Measurements from ENCODE around the gene PRMT3. TPM values are rescaled to one million over a fixed set of nuclear protein-coding genes. Genes with fewer than 3 reads are reported as not detected.

The PRMT3 gene
- 9.8 and 16.7 TPM in 2 replicates for total RNA-seq (2014; rRNA removed; shearing (Covaris generic))
- 11.7 and 11.9 TPM in 2 replicates for polyA plus RNA-seq (2016; fragmentation: Nextera tagmentation; extraction: Ambion mirVana)

DNA sequence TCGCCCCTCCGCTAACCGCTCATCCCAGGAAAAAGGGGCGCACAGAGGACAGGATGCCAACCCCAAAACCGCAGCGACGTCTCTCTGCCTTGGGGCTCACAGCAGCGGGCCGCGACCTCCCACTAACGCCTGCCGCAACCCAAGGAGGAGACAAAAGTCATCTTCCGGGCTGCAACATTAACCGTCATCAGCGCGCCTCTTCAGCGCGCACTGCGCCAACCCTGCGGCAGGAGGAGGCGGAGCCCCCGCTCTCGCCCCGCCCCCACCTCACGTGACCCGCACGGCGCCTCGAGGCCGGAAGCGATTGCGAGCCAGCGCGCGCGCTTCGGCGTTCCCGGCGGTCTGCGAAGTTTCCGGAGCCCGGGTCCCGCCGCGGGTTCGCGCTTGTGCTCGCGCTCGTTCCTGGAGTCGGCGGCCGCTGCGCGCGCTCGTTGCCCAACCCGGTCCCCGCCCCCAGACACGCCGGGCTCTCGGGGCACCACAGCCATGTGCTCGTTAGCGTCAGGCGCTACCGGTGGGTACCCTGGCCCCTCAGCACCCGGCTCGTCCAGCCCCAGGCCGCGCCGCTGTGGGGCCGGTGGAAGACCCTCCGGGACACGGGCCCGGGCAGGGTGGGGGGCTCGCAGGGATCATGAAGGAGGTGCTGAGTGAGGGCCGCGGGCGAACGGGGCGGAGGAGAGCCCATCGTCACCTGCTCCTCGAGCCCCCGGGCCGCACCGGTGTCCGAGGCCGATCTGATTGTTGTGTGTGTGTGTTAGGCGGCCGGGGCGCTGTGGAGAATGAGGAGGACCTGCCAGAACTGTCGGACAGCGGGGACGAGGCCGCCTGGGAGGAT lies at the start of gene PRMT3:
PRMT3 (plus strand) TSS at position 456 of the 835 bp plus-strand sequence; CDS start at position 487, 31 bp downstream.
- Histone ChIP-seq H3K27me3 (replicated peaks; ENCODE audit: insufficient read depth) (no peaks in the 10 kb centered on the region), H3F3A (ENCODE audit: insufficient read depth) (no peaks in the 10 kb centered on the region), H3K9ac (peak within 1 kb of the TSS; percentile 89), H3K36me3 (ENCODE audit: low read depth) (no peaks in the 10 kb centered on the region), H3K4me2 (ENCODE audit: unreplicated experiment) (peak within 1 kb of the TSS; percentile 93), H3K79me2 (ENCODE audit: insufficient read depth) (peaks cover 16% of the 10 kb centered on the region), H3K4me1 (ENCODE audit: insufficient read depth) (no peaks in the 10 kb centered on the region), H3K9me3 (ENCODE audit: low read depth) (no peaks in the 10 kb centered on the region), H4K20me1 (ENCODE audit: insufficient read depth) (no peaks in the 10 kb centered on the region), H3K9me2 (ENCODE audit: insufficient read depth) (no peaks in the 10 kb centered on the region), H3K4me3 (peak within 1 kb of the TSS; percentile 79), H2AFZ (peak within 1 kb of the TSS; percentile 91), H3K27ac (peak within 1 kb of the TSS; percentile 89)
- peak; percentile 98 for DNase-seq
- in situ Hi-C loops (cut with MboI) = no loop called here
- TF ChIP-seq EZH2 (IDR thresholded peaks at IDR 0.05; ENCODE audit: insufficient read depth, poor library complexity, severe bottlenecking) (no peak), EZH2phosphoT487 (IDR thresholded peaks at IDR 0.05; ENCODE audit: insufficient read depth, low read depth) (no peak)
- 0 to 2% methylated on average over 78 to 96 of the region's 96 CpGs for WGBS, 2 experiments (ENCODE audit: low coverage in 1 of 2, low lambda C conversion rate in 2 of 2, missing lambda C conversion rate in 2 of 2)

DNA sequence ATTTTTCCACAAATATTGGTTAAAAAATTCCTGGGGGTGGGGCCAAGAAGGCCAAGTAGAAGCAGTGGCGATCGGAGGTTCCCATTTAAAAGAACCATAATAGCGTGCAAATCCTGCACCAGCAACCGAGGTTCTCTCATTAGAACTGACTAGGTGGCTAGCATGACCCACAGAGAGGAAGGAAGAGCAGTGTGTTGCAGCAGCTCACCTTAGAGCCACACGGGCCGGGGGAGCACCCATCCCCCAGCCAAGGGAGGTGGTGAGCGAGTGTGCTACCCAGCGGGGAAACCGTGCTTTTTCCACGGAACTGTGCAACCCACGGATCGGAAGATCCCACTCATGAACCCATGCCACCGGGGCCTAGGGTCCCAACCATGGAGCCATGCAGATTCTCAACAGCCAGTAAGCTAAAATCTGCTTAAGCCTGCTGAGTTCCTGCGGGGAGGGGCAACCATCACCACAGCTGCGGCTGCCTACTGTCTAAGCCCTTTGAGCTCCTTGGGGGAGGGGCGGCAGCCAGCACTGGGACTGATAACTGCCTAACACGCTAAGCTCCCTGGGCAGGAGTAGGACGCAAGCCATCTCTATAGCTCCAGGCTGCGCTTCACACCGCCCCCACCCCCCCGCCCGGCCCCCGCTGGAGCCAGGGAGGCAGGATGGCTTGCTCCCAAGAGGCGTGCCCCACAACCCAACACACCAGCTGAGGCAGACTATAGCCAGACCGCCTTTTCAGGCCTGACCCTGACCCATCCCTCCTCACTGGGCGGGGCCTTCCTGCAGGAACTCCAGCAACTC lies 45.0 kb upstream of the PRMT3 start:
- H3K9me3 ChIP-seq (ENCODE audit: low read depth) = no peaks in the 10 kb centered on the region
- 18 to 29% methylated on average over 17 to 26 of the region's 26 CpGs for WGBS, 2 experiments (ENCODE audit: low coverage in 1 of 2, low lambda C conversion rate in 2 of 2, missing lambda C conversion rate in 2 of 2)
- H3K27me3 ChIP-seq (replicated peaks; ENCODE audit: insufficient read depth) = peaks cover 80% of the 10 kb centered on the region
- no peak for DNase-seq
- no peak for TF ChIP-seq EZH2 (IDR thresholded peaks at IDR 0.05; ENCODE audit: insufficient read depth, poor library complexity, severe bottlenecking)
- no peak for TF ChIP-seq EZH2phosphoT487 (IDR thresholded peaks at IDR 0.05; ENCODE audit: insufficient read depth, low read depth)
- H2AFZ ChIP-seq = no peak overlapping the region
- no peak overlapping the region for H3K4me3 ChIP-seq
- in situ Hi-C loops (cut with MboI) = loop anchor here (25.0 kb wide), 1 partner anchor 405 kb away; no protein-coding TSS in a partner anchor
- no peaks in the 10 kb centered on the region for H3F3A ChIP-seq (ENCODE audit: insufficient read depth)
- H3K36me3 ChIP-seq (ENCODE audit: low read depth) = no peaks in the 10 kb centered on the region
- no peaks in the 10 kb centered on the region for H3K4me1 ChIP-seq (ENCODE audit: insufficient read depth)
- H4K20me1 ChIP-seq (ENCODE audit: insufficient read depth) = no peaks in the 10 kb centered on the region
- no peak overlapping the region for H3K9ac ChIP-seq
- no peaks in the 10 kb centered on the region for H3K79me2 ChIP-seq (ENCODE audit: insufficient read depth)
- no peak overlapping the region for H3K27ac ChIP-seq
- no peak overlapping the region for H3K4me2 ChIP-seq (ENCODE audit: unreplicated experiment)
- no peaks in the 10 kb centered on the region for H3K9me2 ChIP-seq (ENCODE audit: insufficient read depth)

DNA sequence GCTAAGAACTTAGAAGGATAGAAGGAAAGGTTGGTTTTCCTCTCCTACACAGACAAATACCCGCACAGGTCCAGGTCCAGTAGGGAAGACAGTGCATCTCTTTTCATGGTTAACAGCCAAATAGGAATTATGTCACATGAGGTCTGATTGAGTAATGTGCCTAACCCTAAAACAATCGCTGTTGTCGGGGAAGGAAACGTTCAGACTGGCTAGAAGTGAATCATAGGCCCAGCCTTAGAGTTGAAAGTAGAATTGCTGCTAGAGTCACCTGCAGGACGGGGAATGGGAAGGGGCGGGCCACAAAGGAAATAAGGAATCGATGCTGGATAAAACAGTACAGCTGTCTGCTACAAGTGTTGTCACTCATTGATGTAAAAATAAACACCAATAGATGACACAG lies 36.4 kb upstream of the PRMT3 start:
- H3K27ac ChIP-seq = no peak overlapping the region
- no peak for DNase-seq
- no peak overlapping the region for H2AFZ ChIP-seq
- WGBS, 2 experiments (ENCODE audit: low coverage in 1 of 2, low lambda C conversion rate in 2 of 2, missing lambda C conversion rate in 2 of 2) = 60 to 61% methylated on average over 7 of the region's 7 CpGs
- no peaks in the 10 kb centered on the region for H3K79me2 ChIP-seq (ENCODE audit: insufficient read depth)
- no peaks in the 10 kb centered on the region for H3K9me3 ChIP-seq (ENCODE audit: low read depth)
- no peaks in the 10 kb centered on the region for H3K9me2 ChIP-seq (ENCODE audit: insufficient read depth)
- no peaks in the 10 kb centered on the region for H3K4me1 ChIP-seq (ENCODE audit: insufficient read depth)
- no peak overlapping the region for H3K4me3 ChIP-seq
- no peaks in the 10 kb centered on the region for H3F3A ChIP-seq (ENCODE audit: insufficient read depth)
- TF ChIP-seq EZH2 (IDR thresholded peaks at IDR 0.05; ENCODE audit: insufficient read depth, poor library complexity, severe bottlenecking) = no peak
- TF ChIP-seq EZH2phosphoT487 (IDR thresholded peaks at IDR 0.05; ENCODE audit: insufficient read depth, low read depth) = no peak
- H3K36me3 ChIP-seq (ENCODE audit: low read depth) = no peaks in the 10 kb centered on the region
- H4K20me1 ChIP-seq (ENCODE audit: insufficient read depth) = no peaks in the 10 kb centered on the region
- in situ Hi-C loops (cut with MboI) = loop anchor here (10.0 kb wide), 1 partner anchor 226 kb away; no protein-coding TSS in a partner anchor
- peaks cover 32% of the 10 kb centered on the region for H3K27me3 ChIP-seq (replicated peaks; ENCODE audit: insufficient read depth)
- no peak overlapping the region for H3K4me2 ChIP-seq (ENCODE audit: unreplicated experiment)
- H3K9ac ChIP-seq = no peak overlapping the region

DNA sequence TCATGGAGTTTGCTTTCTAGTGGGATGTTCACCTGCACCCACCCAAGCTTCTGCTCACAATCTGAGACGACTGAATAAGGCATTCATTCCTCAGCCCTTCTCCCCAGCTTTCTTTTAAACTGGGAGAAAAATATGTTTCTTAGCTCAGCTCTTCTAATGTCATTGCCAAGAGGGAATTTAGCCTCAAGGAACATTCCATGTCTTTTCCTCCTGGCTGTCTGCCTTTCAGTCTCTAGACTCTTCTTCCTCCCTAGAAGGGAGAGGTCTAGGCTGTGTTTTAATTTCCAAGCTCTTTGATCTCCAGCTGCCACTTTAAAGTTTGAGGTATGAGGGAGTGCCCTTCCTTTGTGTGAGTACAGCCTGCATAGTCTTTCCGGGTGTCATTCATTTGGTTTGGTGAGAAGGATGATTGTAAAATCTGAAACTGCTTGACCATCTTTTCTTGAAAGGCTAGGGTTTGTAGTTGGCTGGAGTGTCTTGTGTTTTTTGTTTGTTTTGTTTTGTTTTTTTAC lies 35.7 kb upstream of the PRMT3 start:
- Histone ChIP-seq H3K36me3 (ENCODE audit: low read depth) (no peaks in the 10 kb centered on the region), H3K4me3 (no peak overlapping the region), H3K4me1 (ENCODE audit: insufficient read depth) (no peaks in the 10 kb centered on the region), H3K4me2 (ENCODE audit: unreplicated experiment) (no peak overlapping the region), H3K27me3 (replicated peaks; ENCODE audit: insufficient read depth) (peaks cover 29% of the 10 kb centered on the region), H3F3A (ENCODE audit: insufficient read depth) (no peaks in the 10 kb centered on the region), H3K79me2 (ENCODE audit: insufficient read depth) (no peaks in the 10 kb centered on the region), H3K9ac (no peak overlapping the region), H3K9me2 (ENCODE audit: insufficient read depth) (no peaks in the 10 kb centered on the region), H4K20me1 (ENCODE audit: insufficient read depth) (no peaks in the 10 kb centered on the region), H3K9me3 (ENCODE audit: low read depth) (no peaks in the 10 kb centered on the region), H2AFZ (no peak overlapping the region), H3K27ac (no peak overlapping the region)
- 21 to 34% methylated on average over 2 of the region's 2 CpGs for WGBS, 2 experiments (ENCODE audit: low coverage in 1 of 2, low lambda C conversion rate in 2 of 2, missing lambda C conversion rate in 2 of 2)
- in situ Hi-C loops (cut with MboI) = loop anchor here (10.0 kb wide), 1 partner anchor 227 kb away; no protein-coding TSS in a partner anchor
- DNase-seq = no peak
- TF ChIP-seq EZH2phosphoT487 (IDR thresholded peaks at IDR 0.05; ENCODE audit: insufficient read depth, low read depth) = no peak
- no peak for TF ChIP-seq EZH2 (IDR thresholded peaks at IDR 0.05; ENCODE audit: insufficient read depth, poor library complexity, severe bottlenecking)

Data from GM23248 (cell line).